ENCODE measurements around the gene MALAT1.
A peak's percentile ranks its signal among the peaks of the same experiment; 100 is the strongest.

The MALAT1 gene

GRCh38 chr11:65489035-65489705 lies 9.7 kb upstream of the MALAT1 start:
- no peaks in the 10 kb centered on the region for H3K79me1 ChIP-seq (replicated peaks; ENCODE audit: low read length, poor library complexity, severe bottlenecking)
- peak overlapping the region; percentile 96 for H2BK5ac ChIP-seq (ENCODE audit: low read depth, low read length, poor library complexity, severe bottlenecking)
- peak overlapping the region; percentile 74 for H2AK5ac ChIP-seq (ENCODE audit: low read length, severe bottlenecking)
- H3K4me2 ChIP-seq (ENCODE audit: low read length, poor library complexity, severe bottlenecking): peak overlapping the region; percentile 67
- H2AFZ ChIP-seq (ENCODE audit: low read depth, low read length): no peak overlapping the region
- H2BK12ac ChIP-seq (ENCODE audit: low read length in 2 of 2): peak overlapping the region; percentile 98 to 99
- WGBS: 1% methylated on average over 10 of the region's 10 CpGs
- peak overlapping the region in 1 of 2 experiments; percentile 95 for H3K14ac ChIP-seq (ENCODE audit: low read length in 2 of 2)
- no peaks in the 10 kb centered on the region for H3K9me3 ChIP-seq (ENCODE audit: control insufficient read depth, low read length)
- H2BK15ac ChIP-seq (ENCODE audit: low read depth, poor library complexity, severe bottlenecking): peak overlapping the region; percentile 95
- no peaks in the 10 kb centered on the region for H3K36me3 ChIP-seq (ENCODE audit: control insufficient read depth in 1 of 2, insufficient read depth in 2 of 2, low read depth in 1 of 2, low read length in 2 of 2)
- peak overlapping the region in 1 of 2 experiments; percentile 38 for H3K4me3 ChIP-seq (ENCODE audit: insufficient read depth in 1 of 2, low read depth in 1 of 2, low read length in 2 of 2)
- peaks cover 61% of the 10 kb centered on the region for H3K4me1 ChIP-seq (ENCODE audit: control insufficient read depth, insufficient read depth, low read depth, low read length)
- no peaks in the 10 kb centered on the region for H3K27me3 ChIP-seq (ENCODE audit: control insufficient read depth in 1 of 2, insufficient read depth in 1 of 2, low read length in 2 of 2)
- DNase-seq: peak; percentile 98
- H3K27ac ChIP-seq (ENCODE audit: low read length, poor library complexity, severe bottlenecking): peak overlapping the region; percentile 93
- peak overlapping the region; percentile 97 for H2BK120ac ChIP-seq (ENCODE audit: low read depth, low read length)
- peak overlapping the region in 1 of 2 experiments; percentile 98 for H3K23ac ChIP-seq (ENCODE audit: low read length in 2 of 2)
- H4K8ac ChIP-seq (ENCODE audit: low read length): peak overlapping the region; percentile 96
- H3K18ac ChIP-seq (ENCODE audit: low read depth in 1 of 2, low read length in 2 of 2): peak overlapping the region; percentile 92 to 100
- peak overlapping the region; percentile 97 for H4K91ac ChIP-seq (ENCODE audit: low read length)
- peak overlapping the region; percentile 98 for H3K9ac ChIP-seq (ENCODE audit: low read length)
- peak overlapping the region; percentile 94 to 97 for H3K4ac ChIP-seq (ENCODE audit: low read depth in 1 of 2, low read length in 2 of 2)

- H3K4me2 ChIP-seq (ENCODE audit: low read length, poor library complexity, severe bottlenecking): no peak overlapping the region
- peaks cover 63% of the 10 kb centered on the region for H3K4me1 ChIP-seq (ENCODE audit: control insufficient read depth, insufficient read depth, low read depth, low read length)
- H3K79me1 ChIP-seq (replicated peaks; ENCODE audit: low read length, poor library complexity, severe bottlenecking): no peaks in the 10 kb centered on the region
- H3K27me3 ChIP-seq (ENCODE audit: control insufficient read depth in 1 of 2, insufficient read depth in 1 of 2, low read length in 2 of 2): no peaks in the 10 kb centered on the region
- H4K91ac ChIP-seq (ENCODE audit: low read length): peak overlapping the region; percentile 96
- peak overlapping the region in 1 of 2 experiments; percentile 44 for H3K4me3 ChIP-seq (ENCODE audit: insufficient read depth in 1 of 2, low read depth in 1 of 2, low read length in 2 of 2)
- H3K23ac ChIP-seq (ENCODE audit: low read length in 2 of 2): peak overlapping the region in 1 of 2 experiments; percentile 5
- H2AK5ac ChIP-seq (ENCODE audit: low read length, severe bottlenecking): peak overlapping the region; percentile 41
- H2BK120ac ChIP-seq (ENCODE audit: low read depth, low read length): peak overlapping the region; percentile 78
- DNase-seq: no peak
- H3K18ac ChIP-seq (ENCODE audit: low read depth in 1 of 2, low read length in 2 of 2): peak overlapping the region; percentile 92 to 97
- peak overlapping the region; percentile 16 to 91 for H3K14ac ChIP-seq (ENCODE audit: low read length in 2 of 2)
- no peak overlapping the region for H2AFZ ChIP-seq (ENCODE audit: low read depth, low read length)
- H2BK15ac ChIP-seq (ENCODE audit: low read depth, poor library complexity, severe bottlenecking): peak overlapping the region; percentile 77
- H2BK5ac ChIP-seq (ENCODE audit: low read depth, low read length, poor library complexity, severe bottlenecking): peak overlapping the region; percentile 96
- peak overlapping the region; percentile 93 for H3K27ac ChIP-seq (ENCODE audit: low read length, poor library complexity, severe bottlenecking)
- H2BK12ac ChIP-seq (ENCODE audit: low read length in 2 of 2): peak overlapping the region; percentile 95 to 98
- 24% methylated on average over 8 of the region's 8 CpGs for WGBS
- peak overlapping the region; percentile 98 for H3K9ac ChIP-seq (ENCODE audit: low read length)
- no peaks in the 10 kb centered on the region for H3K36me3 ChIP-seq (ENCODE audit: control insufficient read depth in 1 of 2, insufficient read depth in 2 of 2, low read depth in 1 of 2, low read length in 2 of 2)
- peak overlapping the region; percentile 94 to 96 for H3K4ac ChIP-seq (ENCODE audit: low read depth in 1 of 2, low read length in 2 of 2)
- H3K9me3 ChIP-seq (ENCODE audit: control insufficient read depth, low read length): no peaks in the 10 kb centered on the region
- peak overlapping the region; percentile 88 for H4K8ac ChIP-seq (ENCODE audit: low read length)
These were observed 9.0 kb upstream of the MALAT1 start for GRCh38 chr11:65489706-65490320.

DNA sequence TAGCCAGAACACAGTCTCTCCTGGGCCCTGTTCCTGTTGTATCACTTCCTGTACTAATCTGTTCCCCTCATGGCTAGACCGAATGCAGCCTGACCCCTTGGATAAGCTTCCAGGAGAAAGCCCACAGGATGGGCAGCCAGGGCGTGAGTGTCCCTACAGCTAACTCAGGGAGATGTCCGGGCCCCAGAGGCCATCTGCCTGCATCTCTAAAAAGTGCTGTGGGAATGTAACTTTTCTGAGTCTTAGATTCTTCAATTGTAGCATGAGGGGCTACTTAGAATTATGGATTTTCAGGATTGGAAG lies 7.7 kb upstream of the MALAT1 start:
- Histone ChIP-seq H4K91ac (ENCODE audit: low read length) (peak overlapping the region; percentile 30), H2BK120ac (ENCODE audit: low read depth, low read length) (peak overlapping the region; percentile 52), H3K4me2 (ENCODE audit: low read length, poor library complexity, severe bottlenecking) (no peak overlapping the region), H3K27me3 (ENCODE audit: control insufficient read depth in 1 of 2, insufficient read depth in 1 of 2, low read length in 2 of 2) (no peaks in the 10 kb centered on the region), H3K4me1 (ENCODE audit: control insufficient read depth, insufficient read depth, low read depth, low read length) (peaks cover 63% of the 10 kb centered on the region), H2AFZ (ENCODE audit: low read depth, low read length) (no peak overlapping the region), H3K79me1 (replicated peaks; ENCODE audit: low read length, poor library complexity, severe bottlenecking) (no peaks in the 10 kb centered on the region), H3K4me3 (ENCODE audit: insufficient read depth in 1 of 2, low read depth in 1 of 2, low read length in 2 of 2) (peak overlapping the region in 1 of 2 experiments; percentile 59), H3K23ac (ENCODE audit: low read length in 2 of 2) (peak overlapping the region in 1 of 2 experiments; percentile 23), H3K9ac (ENCODE audit: low read length) (peak overlapping the region; percentile 98), H2AK5ac (ENCODE audit: low read length, severe bottlenecking) (peak overlapping the region; percentile 93), H2BK12ac (ENCODE audit: low read length in 2 of 2) (peak overlapping the region; percentile 92 to 100), H2BK15ac (ENCODE audit: low read depth, poor library complexity, severe bottlenecking) (no peak overlapping the region), H2BK5ac (ENCODE audit: low read depth, low read length, poor library complexity, severe bottlenecking) (peak overlapping the region; percentile 66), H3K27ac (ENCODE audit: low read length, poor library complexity, severe bottlenecking) (peak overlapping the region; percentile 97), H3K36me3 (ENCODE audit: control insufficient read depth in 1 of 2, insufficient read depth in 2 of 2, low read depth in 1 of 2, low read length in 2 of 2) (no peaks in the 10 kb centered on the region), H4K8ac (ENCODE audit: low read length) (no peak overlapping the region), H3K14ac (ENCODE audit: low read length in 2 of 2) (peak overlapping the region in 1 of 2 experiments; percentile 93), H3K18ac (ENCODE audit: low read depth in 1 of 2, low read length in 2 of 2) (peak overlapping the region; percentile 86 to 90), H3K4ac (ENCODE audit: low read depth in 1 of 2, low read length in 2 of 2) (peak overlapping the region; percentile 95 to 96), H3K9me3 (ENCODE audit: control insufficient read depth, low read length) (no peaks in the 10 kb centered on the region)
- DNase-seq: peak; percentile 43
- 50% methylated on average over 3 of the region's 3 CpGs for WGBS

Measured in mesenchymal stem cell (in vitro differentiated cells and primary cell).